H1 (cell line): Measurements from ENCODE around the gene TPD52L3. TPM values are rescaled to one million over a fixed set of nuclear protein-coding genes. Genes with fewer than 3 reads are reported as not detected.

Experiments used
- CTCF ChIA-PET: fragments of 300-600 bp; sonication (Branson Sonifier 250); formaldehyde crosslinking; loops from one replicate; lab custom pipeline; 2021; ENCODE audit not compliant: partially characterized antibody; lab: Charles Lee
- POLR2A ChIA-PET: fragments of 300-600 bp; sonication (Branson Sonifier 250); formaldehyde crosslinking; loops from one replicate; lab custom pipeline; 2021; ENCODE audit warnings: inconsistent platforms; ENCODE audit not compliant: partially characterized antibody; lab: Charles Lee
- DNase-seq, 2 experiments: peaks; one replicate each; pipeline versions ENCODE4 v3.0.0 to v3.0.0-alpha.2; 2010 to 2022; ENCODE audit warnings: low spot score in 2 of 2, low read depth in 1 of 2, mixed read lengths in 1 of 2
- FAIRE-seq: peaks from 2 replicates; lab custom pipeline; 2011; peaks lifted over from hg19 to GRCh38; lab: Jason Lieb, UNC
- H2AFZ ChIP-seq: 2 replicates; pipeline ENCODE4 v1.8.1; 2012; ENCODE audit warnings: low read length, inconsistent platforms
- H2AK5ac ChIP-seq: 2 replicates; pipeline ENCODE4 v1.6.1; 2013; ENCODE audit warnings: low read depth, low read length
- H2BK120ac ChIP-seq: replicated peaks from 2 replicates; pipeline ENCODE3; 2013; ENCODE audit warnings: low read depth, low read length, inconsistent platforms
- H2BK12ac ChIP-seq: 2 replicates; pipeline ENCODE4 v1.6.1; 2013; ENCODE audit warnings: low read depth, low read length
- H2BK15ac ChIP-seq: 2 replicates; pipeline ENCODE4 v1.6.1; 2013; ENCODE audit warnings: low read length
- H2BK20ac ChIP-seq: 2 replicates; pipeline ENCODE4 v1.6.1; 2013; ENCODE audit warnings: low read length
- H2BK5ac ChIP-seq: 2 replicates; pipeline ENCODE4 v1.6.1; 2013; ENCODE audit warnings: low read depth, low read length
- H3K14ac ChIP-seq: 2 replicates; pipeline ENCODE4 v1.6.1; 2013; ENCODE audit warnings: inconsistent platforms; ENCODE audit not compliant: insufficient read length
- H3K18ac ChIP-seq: 2 replicates; pipeline ENCODE4 v1.6.1; 2013; ENCODE audit warnings: low read length; ENCODE audit errors: extremely low read depth
- H3K23ac ChIP-seq: 2 replicates; pipeline ENCODE4 v1.6.1; 2013; ENCODE audit warnings: inconsistent platforms; ENCODE audit not compliant: insufficient read length
- H3K23me2 ChIP-seq: 2 replicates; pipeline ENCODE4 v1.6.1; 2013; ENCODE audit warnings: low read depth, low read length
- H3K27ac ChIP-seq: 2 replicates; pipeline ENCODE4 v1.6.1; 2011; ENCODE audit warnings: low read depth, low read length, inconsistent platforms
- H3K27me3 ChIP-seq, 4 experiments: replicated peaks in 1 of 4; 1 replicate in 1 of 4; 2 replicates in 3 of 4; pipeline versions ENCODE4 v1.6.1 to v1.8.1; 2011 to 2013; ENCODE audit warnings: low read length in 3 of 4, mild to moderate bottlenecking in 3 of 4, inconsistent platforms in 2 of 4, mixed read lengths in 2 of 4, moderate library complexity in 1 of 4; ENCODE audit not compliant: control insufficient read depth in 3 of 4, insufficient read depth in 3 of 4; ENCODE audit errors: extremely low read depth in 1 of 4
- H3K36me3 ChIP-seq, 4 experiments: 2 replicates each; pipeline versions ENCODE4 v1.6.1 to v1.8.1; 2011 to 2013; ENCODE audit warnings: mild to moderate bottlenecking in 4 of 4, low read length in 3 of 4, moderate library complexity in 2 of 4, control low read depth in 1 of 4, inconsistent platforms in 1 of 4; ENCODE audit not compliant: insufficient read depth in 4 of 4, control insufficient read depth in 2 of 4
- H3K4ac ChIP-seq: replicated peaks from 2 replicates; pipeline ENCODE3; 2013; ENCODE audit warnings: low read length, low read depth, mixed read lengths, inconsistent platforms; ENCODE audit not compliant: insufficient read length
- H3K4me1 ChIP-seq, 4 experiments: replicated peaks in 1 of 4; 1 replicate in 1 of 4; 2 replicates in 3 of 4; pipeline versions ENCODE4 v1.6.1 to v1.8.1; 2011 to 2013; ENCODE audit warnings: low read length in 3 of 4, inconsistent platforms in 2 of 4, mixed read lengths in 1 of 4; ENCODE audit not compliant: insufficient read depth in 4 of 4, control insufficient read depth in 3 of 4
- H3K4me2 ChIP-seq, 2 experiments: 2 replicates each; pipeline versions ENCODE4 v1.6.1 to v1.8.1; 2011 to 2013; ENCODE audit warnings: low read depth in 2 of 2, low read length in 2 of 2, control low read depth in 1 of 2, inconsistent platforms in 1 of 2, mild to moderate bottlenecking in 1 of 2; ENCODE audit not compliant: insufficient read depth in 1 of 2
- H3K4me3 ChIP-seq, 4 experiments: fragments of 200-600, 300-600 bp in 1 of 4; sonication (generic), shearing (Covaris generic), sonication (Bioruptor Twin) in 1 of 4; 2 replicates each; pipeline versions ENCODE4 v1.5.1 to v1.8.1; 2011 to 2016; ENCODE audit warnings: low read length in 4 of 4, low read depth in 3 of 4, control low read depth in 2 of 4, inconsistent platforms in 2 of 4, mild to moderate bottlenecking in 2 of 4, mixed read lengths in 1 of 4, moderate library complexity in 1 of 4; ENCODE audit not compliant: insufficient read depth in 2 of 4; ENCODE audit errors: extremely low read depth in 1 of 4
- H3K56ac ChIP-seq: replicated peaks from 2 replicates; pipeline ENCODE3; 2013; ENCODE audit warnings: low read depth, mild to moderate bottlenecking, mixed read lengths, low read length, inconsistent platforms; ENCODE audit not compliant: insufficient read length
- H3K79me1 ChIP-seq: 2 replicates; pipeline ENCODE4 v1.6.1; 2013; ENCODE audit warnings: low read depth, low read length, control low read depth
- H3K79me2 ChIP-seq, 2 experiments: 2 replicates each; pipeline versions ENCODE4 v1.6.1 to v1.8.1; 2012 to 2013; ENCODE audit warnings: low read length in 2 of 2, mild to moderate bottlenecking in 2 of 2, inconsistent platforms in 1 of 2; ENCODE audit not compliant: insufficient read depth in 2 of 2, control insufficient read depth in 1 of 2
- H3K9ac ChIP-seq, 4 experiments: replicated peaks in 1 of 4; 1 replicate in 1 of 4; 2 replicates in 3 of 4; pipeline versions ENCODE4 v1.6.1 to v1.8.1; 2011 to 2013; ENCODE audit warnings: low read depth in 3 of 4, low read length in 3 of 4, control low read depth in 2 of 4, mild to moderate bottlenecking in 2 of 4, moderate library complexity in 2 of 4, inconsistent platforms in 1 of 4; ENCODE audit errors: extremely low read depth in 1 of 4
- H3K9me3 ChIP-seq, 2 experiments: 2 replicates each; pipeline versions ENCODE4 v1.6.1 to v1.8.1; 2012 to 2013; ENCODE audit warnings: mild to moderate bottlenecking in 2 of 2, moderate library complexity in 2 of 2, control low read depth in 1 of 2, inconsistent platforms in 1 of 2, low read depth in 1 of 2, low read length in 1 of 2, mixed read lengths in 1 of 2; ENCODE audit not compliant: insufficient read depth in 2 of 2
- H4K20me1 ChIP-seq, 2 experiments: replicated peaks in 1 of 2; 2 replicates each; pipeline versions ENCODE3 to v1.8.1; 2011 to 2013; ENCODE audit warnings: inconsistent platforms in 2 of 2, low read length in 2 of 2, mild to moderate bottlenecking in 1 of 2; ENCODE audit not compliant: insufficient read depth in 2 of 2, control insufficient read depth in 1 of 2
- H4K5ac ChIP-seq: 2 replicates; pipeline ENCODE4 v1.6.1; 2013; ENCODE audit warnings: low read length, low read depth, mixed read lengths, inconsistent platforms; ENCODE audit not compliant: insufficient read length
- H4K8ac ChIP-seq: 2 replicates; pipeline ENCODE4 v1.8.0; 2013; ENCODE audit warnings: mild to moderate bottlenecking, moderate library complexity, low read length, inconsistent platforms; ENCODE audit not compliant: insufficient read depth; ENCODE audit errors: extremely low read depth
- H4K91ac ChIP-seq: replicated peaks from 2 replicates; pipeline ENCODE3; 2013; ENCODE audit warnings: low read length, mixed read lengths, inconsistent platforms; ENCODE audit not compliant: insufficient read length
- EP300 ChIP-seq, 2 experiments: IDR thresholded peaks; 1 replicate in 1 of 2; 2 replicates in 1 of 2; pipeline ENCODE4 v1.6.1; 2011 to 2012; ENCODE audit warnings: low read depth in 2 of 2, low read length in 2 of 2, mild to moderate bottlenecking in 2 of 2, borderline replicate concordance in 1 of 2, inconsistent platforms in 1 of 2, moderate library complexity in 1 of 2
- GABPA ChIP-seq: IDR thresholded peaks from 2 replicates; pipeline ENCODE4 v1.6.1; 2011; ENCODE audit warnings: mild to moderate bottlenecking, low read length, moderate library complexity, borderline replicate concordance; ENCODE audit not compliant: insufficient read depth
- KDM4A ChIP-seq: IDR thresholded peaks from one replicate; pipeline ENCODE4 v1.7.1; 2012; ENCODE audit warnings: low read depth, mild to moderate bottlenecking, moderate library complexity, low read length, inconsistent platforms; ENCODE audit not compliant: severe bottlenecking
- PHF8 ChIP-seq: fragments of 200-600 bp; sonication (generic); conservative IDR thresholded peaks from 2 replicates; pipeline ENCODE4 v1.7.1; 2012; ENCODE audit warnings: low read depth, mild to moderate bottlenecking, inconsistent platforms, low read length, moderate library complexity
- RAD21 ChIP-seq, 2 experiments: IDR thresholded peaks in 1 of 2; conservative IDR thresholded peaks in 1 of 2; 2 replicates each; pipeline ENCODE4 v1.6.1; 2011; ENCODE audit warnings: low read depth in 2 of 2, low read length in 2 of 2, improper control_type of control experiment in 1 of 2, inconsistent platforms in 1 of 2, mild to moderate bottlenecking in 1 of 2, moderate library complexity in 1 of 2
- RFX5 ChIP-seq: IDR thresholded peaks from 2 replicates; pipeline ENCODE4 v1.6.1; 2011; ENCODE audit warnings: low read depth, low read length, improper control_type of control experiment, borderline replicate concordance
- SRF ChIP-seq: IDR thresholded peaks from 2 replicates; pipeline ENCODE4 v1.6.1; 2011; ENCODE audit warnings: mild to moderate bottlenecking, low read depth, low read length, moderate library complexity
- TAF1 ChIP-seq: IDR thresholded peaks from 2 replicates; pipeline ENCODE4 v1.6.1; 2011; ENCODE audit warnings: mild to moderate bottlenecking, low read depth, low read length
- polyA plus RNA-seq, 7 experiments: library from polyadenylated mRNA; depleted of rRNA in 3 of 7; stranded (reverse) in 5 of 7; unstranded in 2 of 7; fragments of >200 nt in 5 of 7; fragments of 200-250 nt in 2 of 7; gene quantifications; 1 replicate in 5 of 7; 2 replicates in 1 of 7; 4 replicates in 1 of 7; pipeline versions ENCODE4 v1.2.1 to v1.2.3, GENCODE V29; 2011 to 2013; ENCODE audit warnings: missing spikeins in 2 of 7, mixed read lengths in 2 of 7
- total RNA-seq: library from RNA; stranded (reverse); fragmentation: NEBNext Ultra II Directional; extraction: Animal tissue kit (Norgen Biotek cat#: 25700); gene quantifications from 2 replicates; pipeline ENCODE4 v1.2.1, GENCODE V29; 2021

Gene TPD52L3
- total and polyA plus RNA-seq, 2 of the 8 experiments (the other 6 are each of a cell fraction or from before 2014, with no cell fraction given) = not detected

- Histone ChIP-seq H3K18ac (no peak overlapping the region), H3K4me1 (no peaks in the 10 kb centered on the region), H2BK12ac (no peak overlapping the region), H2AFZ (no peak overlapping the region), H3K4me3 (no peak overlapping the region), H4K91ac (no peak overlapping the region), H2BK120ac (no peak overlapping the region), H3K14ac (no peak overlapping the region), H3K79me2 (no peaks in the 10 kb centered on the region), H3K9me3 (no peaks in the 10 kb centered on the region), H3K27ac (no peak overlapping the region), H3K79me1 (no peaks in the 10 kb centered on the region), H3K56ac (no peak overlapping the region), H3K4ac (no peak overlapping the region), H3K9ac (no peak overlapping the region), H3K36me3 (no peaks in the 10 kb centered on the region), H3K23ac (no peak overlapping the region), H3K23me2 (no peaks in the 10 kb centered on the region), H2AK5ac (no peak overlapping the region), H4K5ac (no peak overlapping the region), H4K20me1 (no peaks in the 10 kb centered on the region), H2BK20ac (no peak overlapping the region), H2BK5ac (no peak overlapping the region), H4K8ac (no peak overlapping the region), H2BK15ac (no peak overlapping the region), H3K4me2 (no peak overlapping the region), H3K27me3 (no peaks in the 10 kb centered on the region)
- FAIRE-seq (no peak), DNase-seq (no peak)
- ChIA-PET CTCF (interaction anchor here (1.2 to 4.5 kb wide), 5 partner anchors 41 to 250 kb away, joined by 3 to 99 read pairs (median 11); no protein-coding TSS in a partner anchor), POLR2A (no interaction called here)
- TF ChIP-seq RFX5 (no peak), RAD21 (IDR thresholded peaks at IDR 0.05 in 1 of 2, conservative IDR thresholded peaks at IDR 0.05 in 1 of 2; ENCODE audit: low read depth in 2 of 2, low read length in 2 of 2) (no peak), SRF (no peak), GABPA (no peak), KDM4A (no peak), TAF1 (no peak), PHF8 (no peak), EP300 (IDR thresholded peaks at IDR 0.05; ENCODE audit: borderline replicate concordance in 1 of 2, low read depth in 2 of 2, low read length in 2 of 2) (no peak)
Observed at GRCh38 chr9:6304232-6304631, 23.9 kb upstream of the TPD52L3 start.
